ENCODE results near the gene COL2A1. TPM values are rescaled to one million over a fixed set of nuclear protein-coding genes. Genes with fewer than 3 reads are reported as not detected.

Gene COL2A1
- total and polyA plus RNA-seq, 8 donors: 2.2 to 14.5 (median 6.8) TPM; not detected in 2

DNA sequence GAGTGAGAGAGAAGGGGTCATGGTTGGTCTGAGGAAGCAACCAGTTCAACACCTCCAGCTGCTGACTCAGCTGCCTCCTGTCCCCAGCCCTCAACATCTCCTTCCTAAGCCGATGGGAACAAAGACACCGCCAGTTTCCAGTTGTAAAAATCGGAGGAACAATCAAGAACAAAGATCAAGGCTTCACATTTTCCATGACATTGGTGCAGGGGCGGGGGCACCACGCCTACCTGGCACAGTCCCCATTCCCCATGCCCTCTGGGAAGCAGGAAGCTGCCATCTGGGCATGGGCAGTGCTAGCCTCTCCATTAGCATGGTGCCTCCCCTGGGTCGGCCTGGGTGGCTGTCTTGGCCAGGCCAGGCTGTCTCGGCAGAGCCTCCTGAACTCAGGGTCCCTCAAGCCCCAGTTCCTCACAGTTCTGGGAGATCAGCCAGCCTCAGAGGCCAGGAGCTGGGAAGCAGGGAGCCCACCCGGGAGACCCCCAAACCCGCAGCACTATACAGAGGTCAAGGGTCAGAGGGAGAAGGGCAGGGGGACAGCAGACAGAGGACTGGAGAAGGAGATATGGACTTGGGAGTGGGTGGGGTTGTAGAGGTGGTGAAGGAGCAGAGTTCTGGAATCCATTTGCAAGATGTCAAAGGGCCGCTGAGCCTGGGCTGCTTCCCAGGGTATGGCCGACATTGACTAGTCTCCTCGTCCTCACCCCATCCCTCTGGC lies 60.5 kb downstream of the COL2A1 start:
- intact Hi-C loops (cut with DNase I; ENCODE audit: low total_unique reads): loop anchor here (10.0 kb wide), 1 partner anchor 221 kb away; no protein-coding TSS in a partner anchor
- peaks cover 2 to 31% (median 18%) of the 10 kb centered on the region in 3 donors for H3K27me3 ChIP-seq
- H3K36me3 ChIP-seq: no peaks in the 10 kb centered on the region
- peaks cover 4 to 24% (median 13%) of the 10 kb centered on the region in 4 donors for H3K4me1 ChIP-seq
- WGBS, 5 donors: 55 to 75% (median 66%) methylated on average over 11 to 12 of the region's 12 CpGs
- no peak overlapping the region for H3K27ac ChIP-seq
- no peak for DNase-seq
- no peak overlapping the region for H3K4me3 ChIP-seq
- no peaks in the 10 kb centered on the region for H3K9me3 ChIP-seq
- TF ChIP-seq POLR2A (IDR thresholded peaks at IDR 0.05) (no peak), EP300 (IDR thresholded peaks at IDR 0.05) (no peak), POLR2AphosphoS5 (IDR thresholded peaks at IDR 0.05) (no peak)
- TF ChIP-seq, protein P1, sequence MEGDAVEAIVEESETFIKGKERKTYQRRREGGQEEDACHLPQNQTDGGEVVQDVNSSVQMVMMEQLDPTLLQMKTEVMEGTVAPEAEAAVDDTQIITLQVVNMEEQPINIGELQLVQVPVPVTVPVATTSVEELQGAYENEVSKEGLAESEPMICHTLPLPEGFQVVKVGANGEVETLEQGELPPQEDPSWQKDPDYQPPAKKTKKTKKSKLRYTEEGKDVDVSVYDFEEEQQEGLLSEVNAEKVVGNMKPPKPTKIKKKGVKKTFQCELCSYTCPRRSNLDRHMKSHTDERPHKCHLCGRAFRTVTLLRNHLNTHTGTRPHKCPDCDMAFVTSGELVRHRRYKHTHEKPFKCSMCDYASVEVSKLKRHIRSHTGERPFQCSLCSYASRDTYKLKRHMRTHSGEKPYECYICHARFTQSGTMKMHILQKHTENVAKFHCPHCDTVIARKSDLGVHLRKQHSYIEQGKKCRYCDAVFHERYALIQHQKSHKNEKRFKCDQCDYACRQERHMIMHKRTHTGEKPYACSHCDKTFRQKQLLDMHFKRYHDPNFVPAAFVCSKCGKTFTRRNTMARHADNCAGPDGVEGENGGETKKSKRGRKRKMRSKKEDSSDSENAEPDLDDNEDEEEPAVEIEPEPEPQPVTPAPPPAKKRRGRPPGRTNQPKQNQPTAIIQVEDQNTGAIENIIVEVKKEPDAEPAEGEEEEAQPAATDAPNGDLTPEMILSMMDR (IDR thresholded peaks at IDR 0.05): no peak

DNA sequence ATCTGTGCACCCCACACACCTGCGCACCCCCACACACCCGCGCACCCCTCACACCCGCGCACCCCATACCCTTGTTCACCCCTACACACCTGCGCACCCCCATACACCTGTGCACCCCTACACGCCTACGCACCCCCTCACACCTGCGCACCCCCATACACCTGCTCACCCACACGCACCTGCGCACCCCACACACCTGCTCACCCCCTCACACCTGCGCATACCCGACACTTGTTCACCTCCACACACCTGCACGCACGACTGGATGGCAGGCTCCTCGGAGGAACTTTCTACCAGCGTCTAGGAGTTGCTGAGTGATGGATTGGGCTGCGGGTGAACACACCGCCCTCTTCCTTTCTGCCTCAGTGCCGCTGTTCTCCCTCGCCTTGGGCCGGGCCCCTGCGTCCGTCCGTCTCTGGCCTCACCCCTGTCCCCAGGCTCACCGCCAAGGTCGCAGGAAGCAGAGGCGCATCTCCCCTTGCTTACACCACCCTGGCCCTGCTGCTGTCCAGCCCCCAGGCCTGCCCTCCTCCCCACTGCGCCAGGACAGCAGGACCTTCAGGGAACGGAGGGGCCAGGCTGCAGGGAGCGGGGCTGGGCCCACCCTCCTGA lies 61.6 kb downstream of the COL2A1 start:
- intact Hi-C loops (cut with DNase I; ENCODE audit: low total_unique reads): loop anchor here (10.0 kb wide), 1 partner anchor 222 kb away; no protein-coding TSS in a partner anchor
- TF ChIP-seq, protein P1 (IDR thresholded peaks at IDR 0.05): no peak
- TF ChIP-seq POLR2A (IDR thresholded peaks at IDR 0.05): no peak
- TF ChIP-seq EP300 (IDR thresholded peaks at IDR 0.05): no peak
- no peak for TF ChIP-seq POLR2AphosphoS5 (IDR thresholded peaks at IDR 0.05)
- Histone ChIP-seq H3K27ac (no peak overlapping the region), H3K36me3 (no peaks in the 10 kb centered on the region), H3K4me1 (peaks cover 4 to 24% (median 13%) of the 10 kb centered on the region in 4 donors), H3K9me3 (no peaks in the 10 kb centered on the region), H3K27me3 (peaks cover 2 to 31% (median 18%) of the 10 kb centered on the region in 3 donors), H3K4me3 (no peak overlapping the region)
- WGBS, 5 donors: 51 to 64% (median 59%) methylated on average over 20 to 31 of the region's 31 CpGs
- DNase-seq: no peak

DNA sequence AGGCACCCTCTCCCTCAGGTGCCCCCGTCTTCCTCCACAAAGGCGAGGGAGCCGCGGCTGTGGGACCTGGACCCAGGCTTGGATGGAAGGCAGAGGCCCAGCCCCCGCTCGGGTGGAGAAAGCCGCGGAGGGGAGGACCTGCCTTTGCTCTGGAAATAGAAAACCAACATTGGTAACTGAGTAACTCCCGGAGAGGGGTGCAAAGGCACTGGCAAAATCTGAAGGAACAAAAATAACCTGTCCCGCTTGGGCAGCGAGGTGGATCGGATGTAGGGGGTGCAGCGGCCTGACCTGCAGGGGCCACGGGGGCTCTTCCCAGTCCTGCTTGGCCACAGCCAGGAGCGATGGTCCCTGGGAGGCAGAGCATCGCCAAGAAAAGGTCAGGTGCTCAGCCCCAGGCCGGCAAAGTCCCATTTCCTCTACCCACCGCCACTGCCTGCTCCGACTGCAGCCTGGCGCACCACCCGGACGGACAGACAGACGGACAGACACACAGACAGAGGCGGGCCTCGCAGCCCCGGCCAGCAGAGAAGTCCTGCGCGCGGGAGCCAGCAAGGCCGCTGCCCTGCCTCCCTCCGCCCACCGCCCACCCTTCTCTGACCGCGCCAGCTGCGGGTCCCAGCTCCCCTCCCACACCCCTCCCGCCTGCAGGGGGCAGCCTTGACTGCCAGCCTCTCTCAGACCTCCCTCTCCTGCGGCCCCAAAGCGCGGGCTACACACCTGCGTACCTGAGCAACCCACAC lies 62.2 kb downstream of the COL2A1 start:
- H3K4me1 ChIP-seq: peaks cover 2 to 18% (median 11%) of the 10 kb centered on the region in 4 donors
- H3K27me3 ChIP-seq: peaks cover 2 to 31% (median 18%) of the 10 kb centered on the region in 3 donors
- intact Hi-C loops (cut with DNase I; ENCODE audit: low total_unique reads): loop anchor here (10.0 kb wide), 1 partner anchor 223 kb away; no protein-coding TSS in a partner anchor
- no peak for TF ChIP-seq POLR2A (IDR thresholded peaks at IDR 0.05)
- TF ChIP-seq, protein P1 (IDR thresholded peaks at IDR 0.05): peak in 1 of 7 experiments; percentile 46
- H3K4me3 ChIP-seq: peak overlapping the region in 1 of 4 donors; percentile 34
- H3K36me3 ChIP-seq: no peaks in the 10 kb centered on the region
- no peak overlapping the region for H3K27ac ChIP-seq
- DNase-seq: peak; percentile 55 to 82
- 31 to 47% (median 35%) methylated on average over 25 to 40 of the region's 40 CpGs for WGBS, 5 donors
- H3K9me3 ChIP-seq: no peaks in the 10 kb centered on the region

DNA sequence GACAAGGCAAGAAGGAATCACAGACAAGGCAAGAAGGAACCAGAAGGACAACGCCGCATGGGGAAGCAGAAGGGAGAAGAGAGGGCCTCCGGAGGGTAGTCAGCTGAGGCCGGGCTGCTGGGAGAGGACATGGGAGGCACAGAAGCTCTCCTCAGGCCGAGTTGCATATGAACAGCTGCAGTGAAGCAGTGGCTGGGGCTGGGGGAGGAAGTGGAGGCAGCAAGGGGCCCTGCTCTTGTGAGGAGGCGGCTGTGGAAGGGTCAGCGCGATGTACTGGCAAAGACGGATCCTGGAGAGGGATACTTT lies 62.8 kb downstream of the COL2A1 start:
- no peak for TF ChIP-seq POLR2AphosphoS5 (IDR thresholded peaks at IDR 0.05)
- TF ChIP-seq, protein P1 (IDR thresholded peaks at IDR 0.05): no peak
- no peak for TF ChIP-seq EP300 (IDR thresholded peaks at IDR 0.05)
- no peak for TF ChIP-seq POLR2A (IDR thresholded peaks at IDR 0.05)
- H3K27ac ChIP-seq: no peak overlapping the region
- no peak for DNase-seq
- H3K4me3 ChIP-seq: no peak overlapping the region
- H3K4me1 ChIP-seq: peaks cover 0 to 11% (median 9%) of the 10 kb centered on the region in 4 donors
- WGBS, 5 donors: 87 to 90% (median 87%) methylated on average over 9 of the region's 9 CpGs
- intact Hi-C loops (cut with DNase I; ENCODE audit: low total_unique reads): loop anchor here (10.0 kb wide), 1 partner anchor 223 kb away; no protein-coding TSS in a partner anchor
- no peaks in the 10 kb centered on the region for H3K9me3 ChIP-seq
- H3K27me3 ChIP-seq: peaks cover 2 to 31% (median 18%) of the 10 kb centered on the region in 3 donors
- H3K36me3 ChIP-seq: no peaks in the 10 kb centered on the region

All from stomach (tissue), 9 donors.